ENCODE data around the gene RNF115.

GRCh38 chr1:145730467-145730866 is 93.4 kb downstream of the RNF115 start:
- TF ChIP-seq CTCF (conservative IDR thresholded peaks at IDR 0.05 in 1 of 2, IDR thresholded peaks at IDR 0.05 in 1 of 2; ENCODE audit: extremely low read depth in 1 of 2, insufficient read depth in 1 of 2, low read depth in 1 of 2, low read length in 2 of 2) = no peak
- TF ChIP-seq EZH2 (IDR thresholded peaks at IDR 0.05; ENCODE audit: borderline replicate concordance, low read length) = no peak

Measured in mammary epithelial cell (primary cell).